DMS 273 (cell line): ENCODE measurements around the gene TEX261.

Source experiments
- DNase-seq: peaks from one replicate; lab custom pipeline; 2025; ENCODE audit not compliant: unreplicated experiment; lab: John Stamatoyannopoulos, UW

Gene TEX261

GRCh38 chr2:70937866-70938585, 56.6 kb downstream of the TEX261 start:
- DNase-seq = no peak

GRCh38 chr2:70936979-70937811, 57.5 kb downstream of the TEX261 start:
- DNase-seq = no peak

DNA sequence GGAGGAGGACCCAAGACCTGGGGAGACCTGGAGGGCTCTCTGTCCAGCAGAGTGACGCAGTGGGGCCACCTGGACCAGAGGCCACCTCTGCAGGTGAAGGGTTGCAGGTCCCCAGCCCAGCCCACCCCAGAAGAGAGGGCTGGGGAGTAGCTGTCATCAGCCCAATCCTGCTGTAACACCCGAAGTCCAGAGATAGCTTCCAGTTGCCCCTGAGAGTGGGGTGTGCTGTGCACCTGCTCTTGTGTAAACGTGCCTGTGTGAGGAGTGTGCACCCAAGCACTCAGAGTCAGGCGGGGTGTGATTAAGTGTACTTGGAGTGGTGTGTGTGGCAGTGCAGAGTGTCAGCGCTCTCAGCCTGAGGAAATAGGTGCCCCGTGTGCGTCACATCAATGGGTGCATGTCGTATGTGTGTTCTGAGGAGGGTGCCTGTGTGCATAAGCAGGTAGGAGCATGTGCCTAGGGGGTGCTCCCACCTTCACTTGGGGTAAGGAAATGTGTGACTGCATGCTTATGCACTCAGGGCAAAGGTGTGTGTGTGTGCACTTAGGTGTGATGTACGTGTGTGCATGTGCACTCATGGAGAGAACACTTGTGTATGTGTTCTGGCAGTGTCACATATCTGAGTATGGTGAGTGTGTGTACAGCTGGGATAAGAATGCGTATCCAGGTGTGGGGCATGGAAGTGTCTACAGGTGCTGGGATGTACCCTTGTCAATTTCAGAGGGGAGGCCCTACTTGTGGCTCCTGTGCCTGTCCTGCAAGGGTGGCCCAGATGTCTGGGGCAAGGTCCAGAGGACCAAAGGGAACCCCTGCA, 58.3 kb downstream of the TEX261 start:
- DNase-seq = no peak
